GM18499 (cell line): ENCODE results near the gene FAM13A.

ENCODE experiments used
- ATAC-seq: cut with Tn5 transposase; IDR thresholded peaks from one replicate; pipeline ENCODE4 v1.9.1; 2021; ENCODE audit warnings: moderate number of reproducible peaks; ENCODE audit not compliant: insufficient read depth, unreplicated experiment

Gene FAM13A

GRCh38 chr4:88796545-88796944 lies 260.4 kb downstream of the FAM13A start:
- ATAC-seq = no peak

- no peak for ATAC-seq
These were observed 262.0 kb downstream of the FAM13A start for GRCh38 chr4:88794952-88795351.

GRCh38 chr4:88794087-88794690 lies 262.8 kb downstream of the FAM13A start:
- ATAC-seq = no peak

- peak; percentile 69 for ATAC-seq
These were observed 263.5 kb downstream of the FAM13A start for GRCh38 chr4:88793475-88793874.

GRCh38 chr4:88792821-88793220 lies 264.2 kb downstream of the FAM13A start:
- ATAC-seq = no peak

- ATAC-seq = peak; percentile 76
These were observed 264.7 kb downstream of the FAM13A start for GRCh38 chr4:88792268-88792781.

- no peak for ATAC-seq
These were observed 265.7 kb downstream of the FAM13A start for GRCh38 chr4:88791274-88791673.

- ATAC-seq = no peak
These were observed 268.1 kb downstream of the FAM13A start for GRCh38 chr4:88788895-88789294.

- no peak for ATAC-seq
These were observed 268.6 kb downstream of the FAM13A start for GRCh38 chr4:88788424-88788823.

- ATAC-seq = no peak
These were observed 271.0 kb downstream of the FAM13A start for GRCh38 chr4:88786011-88786410.

GRCh38 chr4:88780389-88780788 lies 276.6 kb downstream of the FAM13A start:
- ATAC-seq = no peak

GRCh38 chr4:88779431-88779830 lies 277.6 kb downstream of the FAM13A start:
- no peak for ATAC-seq

- ATAC-seq = no peak
These were observed 281.5 kb downstream of the FAM13A start for GRCh38 chr4:88775529-88775928.

- ATAC-seq = no peak
These were observed 282.0 kb downstream of the FAM13A start for GRCh38 chr4:88775026-88775425.

GRCh38 chr4:88771883-88772450 lies 285.0 kb downstream of the FAM13A start:
- no peak for ATAC-seq

- no peak for ATAC-seq
These were observed 291.3 kb downstream of the FAM13A start for GRCh38 chr4:88765729-88766128.

- no peak for ATAC-seq
These were observed 293.9 kb downstream of the FAM13A start for GRCh38 chr4:88763075-88763474.

GRCh38 chr4:88761861-88762523 lies 295.0 kb downstream of the FAM13A start:
- no peak for ATAC-seq

- ATAC-seq = no peak
These were observed 295.6 kb downstream of the FAM13A start for GRCh38 chr4:88761342-88761741.

- ATAC-seq = no peak
These were observed 297.1 kb downstream of the FAM13A start for GRCh38 chr4:88759895-88760290.

GRCh38 chr4:88759039-88759894 lies 297.7 kb downstream of the FAM13A start:
- ATAC-seq = no peak
